ENCODE data around the gene POLR3A. TPM values are rescaled to one million over a fixed set of nuclear protein-coding genes. Genes with fewer than 3 reads are reported as not detected.

Gene POLR3A
- total RNA-seq, 4 donors from 2014 or later = 10.0 to 19.4 (median 14.6) TPM

DNA sequence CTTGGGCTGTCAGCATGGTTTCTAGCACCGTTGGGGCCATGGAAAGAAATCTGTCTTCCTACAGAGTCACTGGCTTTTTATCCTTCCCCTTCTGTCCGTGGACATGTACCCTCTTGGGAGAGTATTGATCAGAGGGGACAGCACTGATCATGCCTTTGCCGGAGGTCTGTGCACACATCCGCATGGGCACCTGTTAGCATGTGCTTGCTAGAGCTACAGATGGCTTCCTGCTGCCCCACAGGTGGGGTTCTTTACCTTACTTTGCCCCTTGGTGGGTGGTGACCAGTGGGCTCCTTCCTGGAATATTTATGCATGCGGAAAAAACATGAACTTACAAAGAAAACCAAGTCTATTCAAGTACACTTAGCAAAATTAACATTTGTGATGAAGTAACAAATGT lies 29.2 kb upstream of the POLR3A start:
- intact Hi-C loops (cut with DNase I; ENCODE audit: low total_unique reads) = no loop called here
- TF ChIP-seq POLR2A (IDR thresholded peaks at IDR 0.05) (no peak), CTCF (IDR thresholded peaks at IDR 0.05) (no peak)
- Histone ChIP-seq H3K27ac (no peak overlapping the region), H3K27me3 (no peaks in the 10 kb centered on the region), H3K4me1 (no peaks in the 10 kb centered on the region), H3K36me3 (no peaks in the 10 kb centered on the region), H3K9me3 (no peaks in the 10 kb centered on the region), H3K4me3 (no peak overlapping the region)
- DNase-seq = no peak

- Histone ChIP-seq H3K27ac (no peak overlapping the region), H3K9me3 (no peaks in the 10 kb centered on the region), H3K4me1 (no peaks in the 10 kb centered on the region), H3K4me3 (no peak overlapping the region), H3K27me3 (no peaks in the 10 kb centered on the region), H3K36me3 (no peaks in the 10 kb centered on the region)
- no peak for DNase-seq
- TF ChIP-seq CTCF (IDR thresholded peaks at IDR 0.05) (no peak), POLR2A (IDR thresholded peaks at IDR 0.05) (no peak)
- intact Hi-C loops (cut with DNase I; ENCODE audit: low total_unique reads) = loop anchor here (5.0 kb wide), 1 partner anchor 1144 kb away; no protein-coding TSS in a partner anchor
Measured at GRCh38 chr10:78053211-78053868, 24.0 kb upstream of the POLR3A start.

GRCh38 chr10:78049851-78050250 lies 20.5 kb upstream of the POLR3A start:
- H3K4me3 ChIP-seq = no peak overlapping the region
- DNase-seq = no peak
- no peaks in the 10 kb centered on the region for H3K9me3 ChIP-seq
- no peak overlapping the region for H3K27ac ChIP-seq
- no peaks in the 10 kb centered on the region for H3K27me3 ChIP-seq
- TF ChIP-seq POLR2A (IDR thresholded peaks at IDR 0.05) = no peak
- TF ChIP-seq CTCF (IDR thresholded peaks at IDR 0.05) = no peak
- intact Hi-C loops (cut with DNase I; ENCODE audit: low total_unique reads) = loop anchor here (5.0 kb wide), 1 partner anchor 1147 kb away; no protein-coding TSS in a partner anchor
- no peaks in the 10 kb centered on the region for H3K4me1 ChIP-seq
- no peaks in the 10 kb centered on the region for H3K36me3 ChIP-seq

GRCh38 chr10:78047314-78047891 lies 18.1 kb upstream of the POLR3A start:
- peak; percentile 86 to 91 (median 88) for TF ChIP-seq CTCF (IDR thresholded peaks at IDR 0.05)
- TF ChIP-seq POLR2A (IDR thresholded peaks at IDR 0.05) = no peak
- Histone ChIP-seq H3K9me3 (no peaks in the 10 kb centered on the region), H3K4me1 (peaks cover 0 to 3% of the 10 kb centered on the region in 2 donors), H3K27me3 (no peaks in the 10 kb centered on the region), H3K4me3 (no peak overlapping the region), H3K27ac (no peak overlapping the region), H3K36me3 (no peaks in the 10 kb centered on the region)
- peak; percentile 88 to 92 for DNase-seq
- intact Hi-C loops (cut with DNase I; ENCODE audit: low total_unique reads) = no loop called here

GRCh38 chr10:78046711-78047269 lies 17.5 kb upstream of the POLR3A start:
- no peaks in the 10 kb centered on the region for H3K27me3 ChIP-seq
- peaks cover 0 to 3% of the 10 kb centered on the region in 2 donors for H3K4me1 ChIP-seq
- intact Hi-C loops (cut with DNase I; ENCODE audit: low total_unique reads) = no loop called here
- no peak for DNase-seq
- no peaks in the 10 kb centered on the region for H3K9me3 ChIP-seq
- H3K36me3 ChIP-seq = no peaks in the 10 kb centered on the region
- no peak for TF ChIP-seq CTCF (IDR thresholded peaks at IDR 0.05)
- no peak for TF ChIP-seq POLR2A (IDR thresholded peaks at IDR 0.05)
- H3K4me3 ChIP-seq = no peak overlapping the region
- H3K27ac ChIP-seq = no peak overlapping the region
